Panc1 (cell line): ENCODE results near the gene NCK1. TPM values are rescaled to one million over a fixed set of nuclear protein-coding genes. Genes with fewer than 3 reads are reported as not detected.

Experiments
- ATAC-seq: fragments of 200-7000 bp; cut with Tn5 transposase; 2 replicates; pipeline ENCODE4 v1.9.1; 2020; ENCODE audit warnings: mild to moderate bottlenecking, moderate library complexity
- BruUV-seq: library from RNA; stranded (reverse); fragments of 400-500 nt; replicated peaks from 2 replicates; lab custom pipeline; 2021; lab: Mats Ljungman, UMichigan
- CTCF ChIA-PET: fragments of 300-600 bp; sonication (Branson Sonifier 250); formaldehyde crosslinking; loops from one replicate; lab custom pipeline; 2022; ENCODE audit warnings: antibody characterized with exemption; lab: Charles Lee
- POLR2A ChIA-PET: fragments of 300-600 bp; sonication (Branson Sonifier 250); formaldehyde crosslinking; loops from one replicate; lab custom pipeline; 2022; ENCODE audit warnings: antibody characterized with exemption; lab: Charles Lee
- DNase-seq: peaks from one replicate; pipeline ENCODE4 v3.0.0-alpha.2; 2010; ENCODE audit warnings: low read depth, low spot score
- H3K27ac ChIP-seq: 2 replicates; pipeline ENCODE4 v1.5.1; 2011; ENCODE audit warnings: mild to moderate bottlenecking, low read length, inconsistent platforms
- H3K27me3 ChIP-seq: fragments of 200-500 bp; sonication (Bioruptor generic); 2 replicates; pipeline ENCODE4 v1.6.0; 2014; ENCODE audit warnings: low read length, inconsistent platforms; ENCODE audit not compliant: control insufficient read depth, insufficient read depth
- H3K36me3 ChIP-seq: fragments of 200-500 bp; sonication (Bioruptor generic); 2 replicates; pipeline ENCODE4 v1.5.1; 2014; ENCODE audit warnings: inconsistent platforms, mild to moderate bottlenecking, low read length, moderate library complexity; ENCODE audit not compliant: control insufficient read depth, insufficient read depth
- H3K4me1 ChIP-seq: 2 replicates; pipeline ENCODE4 v1.5.1; 2011; ENCODE audit warnings: inconsistent platforms, mild to moderate bottlenecking, low read length, moderate library complexity; ENCODE audit not compliant: control insufficient read depth, insufficient read depth
- H3K4me3 ChIP-seq, 2 experiments: 2 replicates each; pipeline ENCODE4 v1.5.1; 2011 to 2012; ENCODE audit warnings: low read depth in 2 of 2, low read length in 2 of 2, mild to moderate bottlenecking in 2 of 2, inconsistent platforms in 1 of 2, moderate library complexity in 1 of 2
- H3K9me3 ChIP-seq: fragments of 200-500 bp; sonication (Bioruptor generic); 2 replicates; pipeline ENCODE4 v1.5.1; 2014; ENCODE audit warnings: low read depth, mild to moderate bottlenecking, inconsistent platforms, low read length, moderate library complexity; ENCODE audit not compliant: control insufficient read depth, insufficient read depth
- POLR2AphosphoS5 ChIP-seq: IDR thresholded peaks from 2 replicates; pipeline ENCODE4 v1.6.1; 2012; ENCODE audit warnings: mild to moderate bottlenecking, low read depth, low read length, moderate library complexity
- SIN3A ChIP-seq: IDR thresholded peaks from 2 replicates; pipeline ENCODE4 v1.6.1; 2012; ENCODE audit warnings: low read depth, mild to moderate bottlenecking, low read length, moderate library complexity, borderline replicate concordance; ENCODE audit not compliant: insufficient read depth
- TCF7L2 ChIP-seq: IDR thresholded peaks from 2 replicates; pipeline ENCODE4 v1.6.1; 2011; ENCODE audit warnings: mild to moderate bottlenecking, low read depth, low read length, inconsistent platforms
- in situ Hi-C: cut with HindIII; loops from 2 replicates; pipeline ENCODE4 v1.10.0; 2016; ENCODE audit warnings: low sequenced_read_pairs, low pct_unique_long_range_greater_than_20kb
- intact Hi-C: fragments of 100-400 bp; cut with micrococcal nuclease; formaldehyde crosslinking; loops from one replicate; pipeline ENCODE4 v1.10.0; 2022; ENCODE audit not compliant: unreplicated experiment
- total RNA-seq: library from RNA; stranded (reverse); gene quantifications from one replicate; pipeline ENCODE4 v1.2.1, GENCODE V29; 2021; ENCODE audit not compliant: unreplicated experiment
- TF ChIP-seq, protein P1 (sequence below), 2 experiments: IDR thresholded peaks; 2 replicates each; pipeline ENCODE4 v1.6.1; 2011 to 2012; ENCODE audit warnings: low read depth in 2 of 2, control low read depth in 1 of 2, low read length in 1 of 2, mild to moderate bottlenecking in 1 of 2, moderate library complexity in 1 of 2; ENCODE audit not compliant: insufficient read depth in 1 of 2
- TF ChIP-seq, protein P2 (sequence below): fragments of 450-650 bp; IDR thresholded peaks from 2 replicates; pipeline ENCODE4 v1.5.1; 2017; ENCODE audit warnings: mild to moderate bottlenecking

The NCK1 gene
- total RNA-seq, 1 experiment from 2014 or later: 43.5 TPM

DNA sequence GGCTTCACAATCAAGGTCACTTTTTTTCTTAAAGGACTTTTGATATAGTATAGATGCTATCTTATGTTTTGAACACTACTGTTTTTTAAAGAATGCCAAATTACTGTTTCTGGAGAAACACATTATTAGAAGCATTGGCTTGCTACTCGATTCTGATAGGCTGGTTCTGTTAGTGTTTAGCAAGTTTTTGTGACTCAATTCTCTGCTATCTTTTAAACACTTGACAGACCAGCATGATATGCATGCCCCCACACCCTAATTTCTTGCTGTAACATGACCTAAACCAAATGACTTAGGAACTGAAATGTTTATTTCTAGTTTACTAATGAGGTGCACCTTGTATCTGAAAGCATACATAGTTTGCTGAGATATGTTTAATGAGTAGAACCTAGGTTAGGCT lies 90.3 kb downstream of the NCK1 start:
- ATAC-seq: no peak
- intact Hi-C loops: no loop called here
- Histone ChIP-seq H3K4me3 (no peak overlapping the region), H3K36me3 (peaks cover 5% of the 10 kb centered on the region; the same call in 1 of the 2 replicates), H3K4me1 (peaks cover 13% of the 10 kb centered on the region), H3K27ac (no peak overlapping the region), H3K9me3 (no peaks in the 10 kb centered on the region), H3K27me3 (no peaks in the 10 kb centered on the region)
- in situ Hi-C loops: no loop called here
- TF ChIP-seq POLR2AphosphoS5 (no peak), TCF7L2 (no peak), SIN3A (no peak)
- TF ChIP-seq, protein P1, sequence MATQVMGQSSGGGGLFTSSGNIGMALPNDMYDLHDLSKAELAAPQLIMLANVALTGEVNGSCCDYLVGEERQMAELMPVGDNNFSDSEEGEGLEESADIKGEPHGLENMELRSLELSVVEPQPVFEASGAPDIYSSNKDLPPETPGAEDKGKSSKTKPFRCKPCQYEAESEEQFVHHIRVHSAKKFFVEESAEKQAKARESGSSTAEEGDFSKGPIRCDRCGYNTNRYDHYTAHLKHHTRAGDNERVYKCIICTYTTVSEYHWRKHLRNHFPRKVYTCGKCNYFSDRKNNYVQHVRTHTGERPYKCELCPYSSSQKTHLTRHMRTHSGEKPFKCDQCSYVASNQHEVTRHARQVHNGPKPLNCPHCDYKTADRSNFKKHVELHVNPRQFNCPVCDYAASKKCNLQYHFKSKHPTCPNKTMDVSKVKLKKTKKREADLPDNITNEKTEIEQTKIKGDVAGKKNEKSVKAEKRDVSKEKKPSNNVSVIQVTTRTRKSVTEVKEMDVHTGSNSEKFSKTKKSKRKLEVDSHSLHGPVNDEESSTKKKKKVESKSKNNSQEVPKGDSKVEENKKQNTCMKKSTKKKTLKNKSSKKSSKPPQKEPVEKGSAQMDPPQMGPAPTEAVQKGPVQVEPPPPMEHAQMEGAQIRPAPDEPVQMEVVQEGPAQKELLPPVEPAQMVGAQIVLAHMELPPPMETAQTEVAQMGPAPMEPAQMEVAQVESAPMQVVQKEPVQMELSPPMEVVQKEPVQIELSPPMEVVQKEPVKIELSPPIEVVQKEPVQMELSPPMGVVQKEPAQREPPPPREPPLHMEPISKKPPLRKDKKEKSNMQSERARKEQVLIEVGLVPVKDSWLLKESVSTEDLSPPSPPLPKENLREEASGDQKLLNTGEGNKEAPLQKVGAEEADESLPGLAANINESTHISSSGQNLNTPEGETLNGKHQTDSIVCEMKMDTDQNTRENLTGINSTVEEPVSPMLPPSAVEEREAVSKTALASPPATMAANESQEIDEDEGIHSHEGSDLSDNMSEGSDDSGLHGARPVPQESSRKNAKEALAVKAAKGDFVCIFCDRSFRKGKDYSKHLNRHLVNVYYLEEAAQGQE (IDR thresholded peaks at IDR 0.05; ENCODE audit: insufficient read depth in 1 of 2, low read depth in 2 of 2, low read length in 1 of 2): no peak
- TF ChIP-seq, protein P2, sequence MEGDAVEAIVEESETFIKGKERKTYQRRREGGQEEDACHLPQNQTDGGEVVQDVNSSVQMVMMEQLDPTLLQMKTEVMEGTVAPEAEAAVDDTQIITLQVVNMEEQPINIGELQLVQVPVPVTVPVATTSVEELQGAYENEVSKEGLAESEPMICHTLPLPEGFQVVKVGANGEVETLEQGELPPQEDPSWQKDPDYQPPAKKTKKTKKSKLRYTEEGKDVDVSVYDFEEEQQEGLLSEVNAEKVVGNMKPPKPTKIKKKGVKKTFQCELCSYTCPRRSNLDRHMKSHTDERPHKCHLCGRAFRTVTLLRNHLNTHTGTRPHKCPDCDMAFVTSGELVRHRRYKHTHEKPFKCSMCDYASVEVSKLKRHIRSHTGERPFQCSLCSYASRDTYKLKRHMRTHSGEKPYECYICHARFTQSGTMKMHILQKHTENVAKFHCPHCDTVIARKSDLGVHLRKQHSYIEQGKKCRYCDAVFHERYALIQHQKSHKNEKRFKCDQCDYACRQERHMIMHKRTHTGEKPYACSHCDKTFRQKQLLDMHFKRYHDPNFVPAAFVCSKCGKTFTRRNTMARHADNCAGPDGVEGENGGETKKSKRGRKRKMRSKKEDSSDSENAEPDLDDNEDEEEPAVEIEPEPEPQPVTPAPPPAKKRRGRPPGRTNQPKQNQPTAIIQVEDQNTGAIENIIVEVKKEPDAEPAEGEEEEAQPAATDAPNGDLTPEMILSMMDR: no peak
- CTCF ChIA-PET: no interaction called here
- BruUV-seq: no TSS peak
- DNase-seq: no peak
- POLR2A ChIA-PET: no interaction called here

DNA sequence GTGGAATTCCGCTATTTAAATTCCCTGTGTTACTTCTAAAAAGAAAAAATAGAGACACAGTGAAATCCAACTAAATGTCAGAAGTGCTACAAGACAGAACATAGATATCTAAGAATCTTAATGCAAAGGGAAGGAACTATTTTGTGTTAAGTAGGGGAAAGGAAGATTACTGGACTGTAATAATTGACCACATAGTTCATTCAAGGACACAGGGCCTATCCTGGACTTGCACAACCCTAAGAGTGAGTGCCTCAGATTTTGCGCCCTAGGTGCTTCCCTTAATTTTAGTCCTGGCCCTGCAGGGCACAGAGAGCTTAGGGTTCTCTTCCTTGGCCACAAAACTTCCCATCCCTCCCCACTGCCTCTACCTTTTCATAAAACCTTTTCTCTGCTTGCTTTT lies 92.2 kb downstream of the NCK1 start:
- TF ChIP-seq TCF7L2 (no peak), SIN3A (no peak), POLR2AphosphoS5 (no peak)
- TF ChIP-seq, protein P1 (IDR thresholded peaks at IDR 0.05; ENCODE audit: insufficient read depth in 1 of 2, low read depth in 2 of 2, low read length in 1 of 2): no peak
- TF ChIP-seq, protein P2: no peak
- ATAC-seq (no peak), DNase-seq (no peak)
- Histone ChIP-seq H3K4me1 (peaks cover 13% of the 10 kb centered on the region), H3K27ac (no peak overlapping the region), H3K4me3 (no peak overlapping the region), H3K9me3 (no peaks in the 10 kb centered on the region), H3K27me3 (no peaks in the 10 kb centered on the region), H3K36me3 (no peaks in the 10 kb centered on the region)
- in situ Hi-C loops (no loop called here), intact Hi-C loops (no loop called here)
- ChIA-PET CTCF (no interaction called here), POLR2A (no interaction called here)
- BruUV-seq: no TSS peak
